Measurements from ENCODE around the gene KMT2C. TPM values are rescaled to one million over a fixed set of nuclear protein-coding genes. Genes with fewer than 3 reads are reported as not detected.

The KMT2C gene
- total and polyA plus RNA-seq, 10 of the 15 experiments (the other 5 are each of a cell fraction or from before 2014, with no cell fraction given), result 3.3 to 45.2 (median 19.2) TPM

DNA sequence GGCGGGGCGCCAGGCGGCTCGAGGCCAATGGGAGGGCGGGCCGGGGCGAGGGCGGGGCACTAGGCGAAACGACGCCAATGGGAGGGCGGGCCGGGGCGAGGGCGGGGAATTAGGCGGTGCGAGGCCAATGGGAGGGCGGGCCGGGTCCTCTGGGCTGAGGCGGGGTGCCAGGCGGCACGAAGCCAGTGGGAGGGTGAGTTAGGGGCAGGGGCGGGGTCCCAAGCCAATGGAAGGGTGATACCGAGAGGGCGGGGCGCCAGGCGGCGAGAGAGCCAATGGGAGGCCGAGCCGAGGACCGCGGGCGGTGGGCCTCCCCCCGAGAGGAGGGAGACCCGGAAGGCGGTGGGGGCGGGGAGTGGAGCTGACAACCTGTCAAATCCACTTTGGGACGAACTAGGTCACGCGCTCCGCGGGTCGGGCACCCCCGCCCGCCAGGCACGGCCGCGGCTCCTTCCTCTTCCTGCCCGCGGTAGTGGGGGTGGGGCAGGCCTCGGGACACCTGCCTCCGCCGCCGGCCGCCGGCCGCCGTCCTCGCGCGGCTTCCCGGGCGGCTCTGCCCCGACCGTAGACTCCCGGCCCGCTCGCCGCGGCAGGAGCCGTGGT lies 28.0 kb upstream of the KMT2C start (continued):
- TF ChIP-seq, protein P1, sequence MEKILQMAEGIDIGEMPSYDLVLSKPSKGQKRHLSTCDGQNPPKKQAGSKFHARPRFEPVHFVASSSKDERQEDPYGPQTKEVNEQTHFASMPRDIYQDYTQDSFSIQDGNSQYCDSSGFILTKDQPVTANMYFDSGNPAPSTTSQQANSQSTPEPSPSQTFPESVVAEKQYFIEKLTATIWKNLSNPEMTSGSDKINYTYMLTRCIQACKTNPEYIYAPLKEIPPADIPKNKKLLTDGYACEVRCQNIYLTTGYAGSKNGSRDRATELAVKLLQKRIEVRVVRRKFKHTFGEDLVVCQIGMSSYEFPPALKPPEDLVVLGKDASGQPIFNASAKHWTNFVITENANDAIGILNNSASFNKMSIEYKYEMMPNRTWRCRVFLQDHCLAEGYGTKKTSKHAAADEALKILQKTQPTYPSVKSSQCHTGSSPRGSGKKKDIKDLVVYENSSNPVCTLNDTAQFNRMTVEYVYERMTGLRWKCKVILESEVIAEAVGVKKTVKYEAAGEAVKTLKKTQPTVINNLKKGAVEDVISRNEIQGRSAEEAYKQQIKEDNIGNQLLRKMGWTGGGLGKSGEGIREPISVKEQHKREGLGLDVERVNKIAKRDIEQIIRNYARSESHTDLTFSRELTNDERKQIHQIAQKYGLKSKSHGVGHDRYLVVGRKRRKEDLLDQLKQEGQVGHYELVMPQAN (conservative IDR thresholded peaks at IDR 0.05), result no peak
- 0 out of 2 replicates have a peak, but pooled peaks have one; percentile 5 for TF ChIP-seq MEF2A (IDR thresholded peaks at IDR 0.05; ENCODE audit: insufficient read depth, low read depth, low read length)
- peak; percentile 20 to 72; a peak in 2 of 4 replicates for TF ChIP-seq EP300 (IDR thresholded peaks at IDR 0.05; ENCODE audit: borderline replicate concordance in 1 of 2, control insufficient read depth in 1 of 2, low read depth in 2 of 2, low read length in 2 of 2)
- TF ChIP-seq FOXK2 (IDR thresholded peaks at IDR 0.05), result no peak
- TF ChIP-seq BHLHE40 (IDR thresholded peaks at IDR 0.05; ENCODE audit: borderline replicate concordance in 1 of 2, low read depth in 2 of 2, low read length in 1 of 2), result peak; percentile 87 to 96
- no peak; the same call in 1 of the 2 replicates for TF ChIP-seq LARP7 (IDR thresholded peaks at IDR 0.05)
- no peak for TF ChIP-seq ZNF207 (IDR thresholded peaks at IDR 0.05; ENCODE audit: borderline replicate concordance)
- TF ChIP-seq SUPT20H (IDR thresholded peaks at IDR 0.05; ENCODE audit: borderline replicate concordance, control insufficient read depth, low read depth, low read length), result no peak
- no peak for TF ChIP-seq NR2C2 (IDR thresholded peaks at IDR 0.05; ENCODE audit: borderline replicate concordance, control insufficient read depth, insufficient read length, low read depth)
- TF ChIP-seq ZNF24 (IDR thresholded peaks at IDR 0.05), result peak; percentile 48; the same call in 1 of the 2 replicates
- peak; percentile 15; the same call in 1 of the 2 replicates for TF ChIP-seq RAD51 (IDR thresholded peaks at IDR 0.05)
- TF ChIP-seq POU2F2 (IDR thresholded peaks at IDR 0.05; ENCODE audit: borderline replicate concordance, low read depth, low read length), result peak; percentile 31; the same call in 1 of the 3 replicates

Measured in GM12878 (cell line).